Measurements from ENCODE around the gene RNF215.

GRCh38 chr22:30436196-30436595, 49.0 kb upstream of the RNF215 start:
- TF ChIP-seq CTCF (conservative IDR thresholded peaks at IDR 0.05): no peak
- no peak for TF ChIP-seq EZH2 (IDR thresholded peaks at IDR 0.05; ENCODE audit: low read depth)
